PFSK-1 (cell line): ENCODE measurements around the gene EI24.

Source experiments
- FOXP2 ChIP-seq: optimal IDR thresholded peaks from 2 replicates; pipeline ENCODE3; 2011; ENCODE audit warnings: borderline replicate concordance, control low read depth, inconsistent platforms; ENCODE audit not compliant: insufficient read depth; ENCODE audit errors: extremely low read length, extremely low read depth
- POLR2AphosphoS5 ChIP-seq: IDR thresholded peaks from 2 replicates; pipeline ENCODE4 v1.6.1; 2012; ENCODE audit warnings: low read depth, mild to moderate bottlenecking, control low read depth, low read length, moderate library complexity
- REST ChIP-seq, 2 experiments: IDR thresholded peaks; 2 replicates each; pipeline versions ENCODE4 v1.6.1 to v1.8.0; 2011 to 2012; ENCODE audit warnings: low read depth in 2 of 2, low read length in 2 of 2, control low read depth in 1 of 2, inconsistent platforms in 1 of 2, mild to moderate bottlenecking in 1 of 2, moderate library complexity in 1 of 2; ENCODE audit not compliant: insufficient read depth in 1 of 2
- SIN3A ChIP-seq: IDR thresholded peaks from 2 replicates; pipeline ENCODE4 v1.6.1; 2012; ENCODE audit warnings: mild to moderate bottlenecking, low read length, moderate library complexity, borderline replicate concordance; ENCODE audit not compliant: insufficient read depth
- TAF1 ChIP-seq: IDR thresholded peaks from 2 replicates; pipeline ENCODE4 v1.6.1; 2012; ENCODE audit warnings: low read length, control low read depth, borderline replicate concordance; ENCODE audit not compliant: insufficient read depth

Gene EI24

DNA sequence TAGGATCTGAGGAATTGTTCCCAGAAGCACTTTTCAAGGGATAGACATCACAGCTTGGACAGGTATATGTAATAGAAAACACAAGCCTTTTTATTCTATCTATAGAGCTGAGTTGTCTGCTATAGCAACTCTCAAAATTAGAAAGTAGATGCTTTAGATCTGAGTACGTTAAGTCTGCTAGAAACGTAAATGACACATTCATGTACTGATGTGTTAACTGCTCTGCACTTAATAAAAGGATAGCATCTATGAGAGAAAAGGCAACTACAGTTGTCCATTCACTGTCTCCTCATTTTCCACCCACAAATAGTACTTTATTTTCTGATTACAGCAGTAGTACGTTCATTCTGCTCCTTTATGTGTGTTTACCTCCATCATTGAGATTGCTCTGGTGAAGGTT is 17.3 kb downstream of the EI24 start:
- TF ChIP-seq SIN3A (no peak), TAF1 (no peak), FOXP2 (no peak), REST (IDR thresholded peaks at IDR 0.05; ENCODE audit: insufficient read depth in 1 of 2, low read depth in 2 of 2, low read length in 2 of 2) (no peak), POLR2AphosphoS5 (no peak)

DNA sequence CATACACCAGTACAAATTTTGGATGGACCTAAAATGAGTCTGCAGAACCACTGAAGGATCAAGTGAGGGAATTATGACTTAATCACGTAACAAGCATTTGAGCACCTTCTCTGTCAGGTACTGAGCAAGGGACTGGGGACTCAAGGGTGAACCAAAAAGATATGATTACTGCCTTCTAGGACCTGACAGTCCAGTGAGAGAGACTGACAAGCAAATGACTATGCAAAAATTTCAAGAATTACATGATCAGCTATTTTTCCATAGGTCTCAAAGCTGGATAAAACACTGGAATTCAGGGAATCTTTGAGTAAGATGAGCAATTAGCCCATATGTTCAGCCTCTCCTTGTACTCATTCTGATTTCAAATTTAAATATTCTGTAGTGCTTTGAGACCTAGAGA is 18.2 kb downstream of the EI24 start:
- TF ChIP-seq REST (IDR thresholded peaks at IDR 0.05; ENCODE audit: insufficient read depth in 1 of 2, low read depth in 2 of 2, low read length in 2 of 2) (no peak), TAF1 (no peak), FOXP2 (no peak)

- TF ChIP-seq REST (IDR thresholded peaks at IDR 0.05; ENCODE audit: insufficient read depth in 1 of 2, low read depth in 2 of 2, low read length in 2 of 2) (no peak), SIN3A (no peak), FOXP2 (no peak), TAF1 (no peak), POLR2AphosphoS5 (no peak)
Measured at GRCh38 chr11:125588505-125588904, 19.2 kb downstream of the EI24 start.

DNA sequence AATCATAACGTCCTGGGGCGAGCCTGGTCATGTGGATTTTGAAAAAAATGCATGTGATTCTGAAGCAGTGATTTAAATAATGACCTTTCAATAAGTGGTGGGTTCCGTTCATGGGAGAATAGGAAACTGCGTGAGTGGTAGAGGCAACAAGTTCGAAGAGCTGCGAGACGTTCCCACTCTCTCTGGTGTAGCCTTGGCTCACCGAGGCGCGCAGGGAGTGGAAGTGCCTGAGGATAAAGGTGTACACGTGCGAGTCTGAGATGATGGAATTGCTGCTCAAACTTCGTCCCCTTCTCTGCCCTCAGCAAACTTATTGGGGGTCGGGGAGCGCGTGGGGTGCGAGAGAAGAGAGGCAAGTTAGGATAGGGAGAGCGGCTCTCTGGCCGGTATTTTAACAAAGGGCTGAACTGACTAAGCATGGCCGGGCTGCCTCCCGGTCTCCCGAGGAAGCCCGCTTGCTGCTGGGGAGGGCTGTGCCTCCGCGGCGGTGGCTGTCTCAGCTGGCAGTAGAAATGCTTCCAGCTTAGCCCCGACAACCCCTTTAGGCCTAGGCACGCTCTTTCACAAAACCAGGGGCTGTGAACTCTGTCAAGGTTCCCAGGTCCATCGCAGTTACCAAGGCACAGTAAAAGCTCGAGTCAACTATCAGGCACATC is 22.5 kb downstream of the EI24 start:
- TF ChIP-seq FOXP2 (no peak), TAF1 (no peak), SIN3A (no peak), POLR2AphosphoS5 (no peak), REST (IDR thresholded peaks at IDR 0.05; ENCODE audit: insufficient read depth in 1 of 2, low read depth in 2 of 2, low read length in 2 of 2) (no peak)
